ENCODE results near the gene PURA. TPM values are rescaled to one million over a fixed set of nuclear protein-coding genes. Genes with fewer than 3 reads are reported as not detected.

PURA gene
- total RNA-seq, 1 experiment from 2014 or later = 10.2 TPM

- no peak for DNase-seq (ENCODE audit: extremely low read depth, low read depth)
Measured at GRCh38 chr5:140133514-140134167, 19.7 kb downstream of the PURA start.

GRCh38 chr5:140134277-140134935 is 20.5 kb downstream of the PURA start:
- DNase-seq (ENCODE audit: extremely low read depth, low read depth) = no peak

GRCh38 chr5:140135127-140135526 is 21.2 kb downstream of the PURA start:
- DNase-seq (ENCODE audit: extremely low read depth, low read depth) = no peak

- no peak for DNase-seq (ENCODE audit: extremely low read depth, low read depth)
Measured at GRCh38 chr5:140136624-140137023, 22.7 kb downstream of the PURA start.

GRCh38 chr5:140140435-140140834 is 26.5 kb downstream of the PURA start:
- DNase-seq (ENCODE audit: extremely low read depth, low read depth) = no peak

GRCh38 chr5:140141241-140141640 is 27.3 kb downstream of the PURA start:
- no peak for DNase-seq (ENCODE audit: extremely low read depth, low read depth)

- DNase-seq (ENCODE audit: extremely low read depth, low read depth) = no peak
Measured at GRCh38 chr5:140142246-140142645, 28.3 kb downstream of the PURA start.

- DNase-seq (ENCODE audit: extremely low read depth, low read depth) = no peak
Measured at GRCh38 chr5:140142856-140143255, 28.9 kb downstream of the PURA start.

- DNase-seq (ENCODE audit: extremely low read depth, low read depth) = no peak
Measured at GRCh38 chr5:140143521-140144258, 29.8 kb downstream of the PURA start.

GRCh38 chr5:140145256-140145655 is 31.3 kb downstream of the PURA start:
- DNase-seq (ENCODE audit: extremely low read depth, low read depth) = no peak

GRCh38 chr5:140145818-140146522 is 32.1 kb downstream of the PURA start:
- DNase-seq (ENCODE audit: extremely low read depth, low read depth) = peak; percentile 56

- no peak for DNase-seq (ENCODE audit: extremely low read depth, low read depth)
Measured at GRCh38 chr5:140146523-140146842, 32.6 kb downstream of the PURA start.

- DNase-seq (ENCODE audit: extremely low read depth, low read depth) = no peak
Measured at GRCh38 chr5:140147460-140147859, 33.6 kb downstream of the PURA start.

GRCh38 chr5:140148508-140148907 is 34.6 kb downstream of the PURA start:
- peak; percentile 21 for DNase-seq (ENCODE audit: extremely low read depth, low read depth)

GRCh38 chr5:140150201-140150600 is 36.3 kb downstream of the PURA start:
- DNase-seq (ENCODE audit: extremely low read depth, low read depth) = no peak

GRCh38 chr5:140151144-140152021 is 37.5 kb downstream of the PURA start:
- DNase-seq (ENCODE audit: extremely low read depth, low read depth) = no peak

- DNase-seq (ENCODE audit: extremely low read depth, low read depth) = no peak
Measured at GRCh38 chr5:140152022-140152999, 38.4 kb downstream of the PURA start.

GRCh38 chr5:140153255-140153654 is 39.3 kb downstream of the PURA start:
- no peak for DNase-seq (ENCODE audit: extremely low read depth, low read depth)

- no peak for DNase-seq (ENCODE audit: extremely low read depth, low read depth)
Measured at GRCh38 chr5:140153905-140154304, 40.0 kb downstream of the PURA start.
